Right kidney (tissue), 1 donor: ENCODE data around the gene ZP2.
"Not testable (repeated sequence)": the region's sequence is repeated elsewhere in the genome, so short reads cannot be mapped to it uniquely, and the experiment has no call there.

Experiments
- DNase-seq: peaks from one replicate; pipeline ENCODE4 v3.0.0-alpha.2; 2016

ZP2 gene

DNA sequence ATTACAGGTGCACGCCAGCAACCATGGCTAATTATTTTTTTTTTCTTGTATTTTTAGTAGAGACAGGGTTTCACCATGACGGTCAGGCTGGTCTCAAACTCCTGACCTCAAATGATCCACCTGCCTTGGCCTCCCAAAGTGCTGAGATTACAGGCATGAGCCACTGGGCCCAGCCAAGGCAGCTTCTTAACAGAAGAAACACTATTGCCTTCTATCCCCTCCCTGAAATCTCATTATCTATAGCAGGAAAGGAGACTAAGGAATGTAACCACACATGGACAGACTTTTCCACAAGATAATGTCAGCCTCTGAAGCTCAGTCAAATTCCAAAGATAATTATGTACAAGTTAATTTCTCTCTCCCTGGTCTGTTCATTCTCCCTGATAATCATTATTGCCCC is 5.7 kb upstream of the ZP2 start:
- no peak for DNase-seq

DNA sequence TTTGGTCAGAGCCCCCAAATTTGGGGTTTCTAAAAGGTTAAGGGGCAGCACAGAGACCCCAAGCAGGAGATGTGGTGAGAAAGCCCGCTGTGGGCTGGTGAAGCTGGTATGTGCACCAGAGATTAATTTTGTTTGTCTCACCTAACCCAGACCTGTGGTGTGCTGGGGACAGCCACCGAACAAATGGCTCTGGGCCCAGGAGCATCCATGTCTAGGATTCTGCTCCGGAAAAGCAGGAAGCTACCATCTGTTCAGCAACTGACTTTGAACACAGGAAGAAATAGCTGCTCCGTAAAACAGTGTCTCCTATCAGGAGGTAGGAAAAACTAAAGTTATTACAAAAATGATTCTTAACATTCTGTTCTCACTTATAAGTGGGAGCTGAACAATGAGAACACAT is 2.7 kb upstream of the ZP2 start:
- no peak for DNase-seq

DNA sequence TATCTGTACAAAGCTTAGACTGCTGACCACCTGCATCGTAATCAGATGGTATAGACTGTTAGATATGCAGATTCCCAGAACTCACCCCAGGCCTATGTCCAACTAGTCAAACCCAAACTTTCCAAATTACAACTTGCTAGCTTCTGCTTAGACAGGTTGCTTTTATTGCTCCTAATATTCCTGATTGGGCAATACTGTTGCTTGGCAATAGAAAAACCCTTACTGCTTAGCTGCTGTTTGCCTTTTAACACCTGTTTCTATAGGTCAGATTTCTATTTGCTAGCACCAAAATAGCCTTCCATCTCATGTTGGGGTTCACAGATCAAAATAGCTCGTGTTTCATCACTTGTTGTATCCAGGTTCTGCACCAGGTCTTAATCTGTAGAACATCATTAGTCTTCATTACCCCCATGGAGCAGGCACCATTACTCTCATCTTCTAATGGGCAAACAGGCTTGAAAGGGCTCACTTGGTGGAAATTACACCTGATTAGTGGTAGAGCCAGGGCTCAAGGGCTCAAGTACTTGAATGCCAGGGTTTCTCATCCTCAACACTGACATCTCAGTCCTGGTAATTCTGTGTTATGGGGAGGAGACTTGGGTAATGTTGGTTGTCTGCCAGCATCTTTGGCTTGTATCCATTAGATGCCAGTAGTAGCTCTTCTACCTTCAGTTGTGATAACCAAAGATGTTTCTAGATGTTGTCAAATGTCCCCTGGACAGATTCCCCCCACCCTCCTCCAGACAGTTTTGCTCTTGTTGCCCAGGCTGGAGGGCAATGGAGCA is 2.7 kb downstream of the ZP2 start:
- DNase-seq: no peak

DNA sequence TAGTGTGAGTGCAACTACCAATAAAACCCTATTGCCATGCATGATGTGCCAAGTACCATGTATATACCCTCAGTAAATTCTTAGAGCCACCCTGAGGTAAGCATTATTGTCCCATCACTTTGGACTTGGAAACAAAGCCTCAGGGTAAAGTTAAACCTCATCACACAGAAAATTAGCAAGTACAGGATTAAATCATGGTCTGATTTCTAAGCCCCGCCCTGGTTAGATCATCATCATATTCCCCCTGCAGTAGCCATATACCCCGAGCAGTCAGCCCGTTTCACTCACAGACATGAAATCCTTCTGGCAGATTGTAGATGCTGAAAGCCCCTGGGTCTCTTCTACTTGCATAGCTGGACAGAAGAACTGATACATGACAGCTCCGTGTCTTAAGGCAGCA is 4.8 kb downstream of the ZP2 start:
- no peak for DNase-seq

DNA sequence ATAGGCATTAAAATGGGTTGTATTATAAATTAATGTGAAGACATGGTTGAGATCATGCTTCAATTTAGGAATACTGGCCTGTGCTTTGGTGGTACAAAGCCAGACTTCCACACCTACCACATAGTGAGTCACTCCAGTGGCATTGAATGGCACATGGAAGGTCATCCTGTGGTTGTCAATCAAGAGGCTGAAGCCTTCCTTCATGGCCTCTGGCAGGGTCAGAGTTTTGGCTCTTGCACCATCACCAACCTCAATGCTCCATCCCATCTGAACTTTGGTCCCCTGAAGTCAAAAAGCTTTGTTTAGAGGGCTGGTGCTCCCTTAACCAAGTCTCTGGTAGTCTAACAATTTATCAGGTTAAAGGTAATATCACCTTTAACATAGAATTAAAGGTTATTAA is 6.1 kb downstream of the ZP2 start:
- DNase-seq: no peak

DNA sequence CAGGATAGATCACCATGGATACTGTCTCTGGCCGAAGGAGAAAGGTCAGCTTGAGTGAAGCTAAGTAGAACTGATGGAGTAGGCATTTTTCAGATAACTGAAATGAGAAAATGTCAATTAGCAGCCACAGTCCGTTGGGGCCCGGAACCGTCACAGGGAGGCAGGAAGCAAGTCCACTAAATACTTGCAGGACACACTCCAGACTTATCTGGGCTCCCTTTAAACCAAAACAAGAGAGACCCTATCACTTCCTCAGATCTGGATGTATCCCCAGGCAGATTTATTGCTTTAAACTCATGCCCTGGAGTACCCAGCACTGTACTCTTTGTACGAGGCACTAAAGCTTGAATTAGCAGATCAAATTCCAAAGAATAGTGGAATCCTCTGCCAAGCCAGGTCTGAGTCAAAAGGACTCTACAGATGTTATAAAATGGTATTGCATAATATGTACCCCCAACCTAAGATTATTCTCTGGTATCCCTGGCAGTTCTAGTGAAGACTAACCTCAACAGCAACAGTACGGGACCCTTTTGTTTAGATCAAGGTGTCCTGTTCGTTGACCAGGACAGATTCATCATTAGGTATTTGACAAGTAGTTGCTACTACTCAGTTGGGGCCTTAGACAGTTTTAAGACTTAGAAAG is 8.1 kb downstream of the ZP2 start:
- DNase-seq: no peak

DNA sequence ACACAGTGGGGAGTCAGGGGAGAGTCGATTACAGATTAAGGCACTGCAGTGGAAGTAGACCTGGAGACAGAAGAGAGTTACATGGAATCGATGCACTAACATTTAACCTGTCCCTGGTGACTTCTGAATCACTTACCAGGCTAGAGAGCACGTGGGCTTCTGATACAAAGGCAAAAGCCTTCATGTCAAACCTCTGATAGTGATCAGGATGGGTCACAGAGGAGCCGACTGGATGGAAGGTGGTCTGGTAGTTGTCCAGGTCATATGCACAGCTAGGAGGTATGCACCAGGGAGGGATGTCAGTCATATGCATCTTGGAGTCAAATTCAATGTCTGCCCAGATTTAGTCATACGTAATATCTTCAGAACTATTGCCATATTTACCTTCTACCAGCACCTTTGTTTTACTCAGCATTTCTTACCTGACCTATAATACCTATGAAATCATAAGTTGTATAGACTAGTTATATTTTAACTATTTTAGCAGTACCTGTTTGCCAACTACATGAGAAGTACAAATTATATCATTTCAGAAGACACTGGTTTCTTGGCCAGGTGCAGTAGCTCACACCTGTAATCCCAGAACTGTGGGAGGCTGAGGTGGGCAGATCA is 11.7 kb downstream of the ZP2 start:
- no peak for DNase-seq

DNA sequence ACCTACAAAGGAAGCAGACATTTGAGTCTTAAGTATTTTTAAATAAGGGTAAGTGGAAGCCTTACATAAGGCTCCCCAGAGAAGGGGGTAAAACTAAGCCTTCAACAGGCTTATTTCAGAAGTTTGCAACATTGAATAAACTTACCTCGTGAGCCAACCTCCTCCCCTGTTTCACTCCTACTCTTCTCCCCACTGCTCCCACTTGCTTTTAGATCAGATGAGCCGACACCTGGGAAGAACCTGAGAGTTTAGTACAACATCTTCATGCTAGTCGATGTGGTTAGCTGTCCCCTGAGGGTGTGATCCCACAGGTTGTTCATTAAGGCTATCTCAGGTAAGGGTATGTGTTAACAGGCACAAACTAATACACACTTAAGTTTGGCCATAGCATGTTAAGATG is 13.8 kb downstream of the ZP2 start:
- DNase-seq: no peak

DNA sequence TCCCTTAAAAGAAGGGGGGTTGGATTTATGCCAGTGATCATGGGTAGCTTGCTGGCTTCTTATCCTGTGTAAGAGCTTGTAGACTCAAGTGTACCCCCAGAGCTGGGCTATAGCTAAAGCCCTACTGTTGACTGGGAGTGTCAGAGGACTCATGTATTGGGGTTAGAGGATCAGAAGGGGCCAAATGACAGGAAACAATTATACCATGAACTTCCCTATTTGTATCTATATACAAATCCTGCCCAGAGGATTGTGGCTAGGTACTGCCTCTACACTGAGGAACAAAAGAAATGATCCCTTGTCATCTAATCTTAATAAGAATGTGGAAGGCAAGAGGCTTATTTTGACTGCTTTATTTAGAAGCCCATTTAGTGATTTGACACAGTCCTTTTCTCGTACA is 14.3 kb downstream of the ZP2 start:
- DNase-seq: no peak

DNA sequence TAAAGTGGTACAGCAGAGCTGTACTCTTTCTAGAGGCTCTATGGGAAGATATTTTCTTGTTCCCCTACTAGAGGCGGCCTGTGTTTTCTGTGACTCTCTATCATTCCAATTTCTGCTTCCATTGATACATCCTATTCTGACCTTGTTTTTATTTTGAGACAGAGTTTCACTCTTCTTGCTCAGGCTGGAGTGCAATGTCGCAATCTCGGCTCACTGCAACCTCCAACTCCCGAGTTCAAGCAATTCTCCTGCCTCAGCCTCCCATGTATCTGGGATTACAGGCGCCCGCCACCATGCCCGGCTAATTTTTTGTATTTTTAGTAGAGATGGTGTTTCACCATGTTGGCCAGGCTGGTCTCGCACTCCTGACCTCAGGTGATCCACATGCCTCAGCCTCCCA is 16.0 kb downstream of the ZP2 start:
- DNase-seq: not testable (repeated sequence)

DNA sequence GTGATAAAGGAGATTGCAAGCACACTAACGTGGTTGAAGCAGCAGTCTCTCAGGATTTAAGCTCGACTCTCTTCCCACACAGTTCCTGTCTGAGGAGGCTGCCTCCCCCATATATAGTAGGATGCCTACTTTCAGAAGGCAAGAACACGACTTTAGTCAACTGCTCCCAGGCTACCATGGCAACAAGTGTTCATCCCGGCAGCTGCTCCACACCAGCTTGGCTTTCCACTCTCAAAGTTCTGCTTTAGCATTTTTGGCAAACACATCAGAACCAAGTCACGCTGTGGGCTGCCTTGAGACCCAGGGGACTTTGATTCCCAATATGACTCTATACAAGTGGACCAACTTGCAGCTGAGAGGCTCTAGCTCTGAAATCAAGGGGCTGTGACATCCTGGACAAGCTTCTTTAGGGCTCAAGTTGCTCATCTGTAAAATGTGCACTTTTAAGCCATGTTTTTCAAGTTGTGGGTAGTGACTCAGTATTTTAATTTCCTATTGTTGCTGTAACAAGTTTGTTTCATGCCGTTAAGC is 16.5 kb downstream of the ZP2 start:
- no peak for DNase-seq

DNA sequence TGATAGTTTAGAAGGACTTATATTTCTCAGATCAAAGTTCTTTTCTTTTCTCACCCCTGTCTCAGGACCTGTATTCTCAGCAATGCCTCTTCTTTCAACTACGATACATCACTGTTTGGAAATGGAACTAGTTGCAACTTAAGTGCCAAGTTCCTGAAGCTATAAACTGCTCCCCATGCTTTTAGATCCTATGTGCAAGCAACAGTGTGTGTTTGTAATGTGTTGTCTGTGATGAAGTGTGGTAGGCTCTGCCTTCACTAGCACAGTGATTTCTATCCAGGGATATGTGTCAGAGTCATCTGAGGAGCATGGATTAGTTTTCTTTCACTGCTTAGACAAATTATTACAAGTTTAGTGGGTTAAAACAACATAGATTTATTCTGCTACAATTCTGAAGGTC is 18.4 kb downstream of the ZP2 start:
- DNase-seq: no peak

DNA sequence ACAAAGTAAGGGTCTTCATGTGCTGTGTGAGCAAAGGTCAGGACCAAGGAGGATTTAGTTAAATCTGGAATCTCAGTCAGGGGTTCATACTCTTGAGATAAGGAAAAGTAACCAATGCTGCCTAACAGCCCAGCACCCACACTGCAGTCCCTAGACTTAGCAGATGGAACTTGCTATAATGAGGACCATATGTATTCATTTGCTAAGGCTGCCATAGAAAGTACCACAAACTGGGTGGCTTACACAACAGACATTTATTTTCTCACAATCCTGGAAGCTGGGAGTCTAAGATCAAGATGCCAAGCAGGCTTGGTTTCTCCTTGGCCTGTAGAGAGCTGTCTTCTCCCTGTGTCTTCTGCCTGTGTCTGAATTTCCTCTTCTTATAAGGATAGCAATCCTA is 20.8 kb downstream of the ZP2 start:
- DNase-seq: no peak

DNA sequence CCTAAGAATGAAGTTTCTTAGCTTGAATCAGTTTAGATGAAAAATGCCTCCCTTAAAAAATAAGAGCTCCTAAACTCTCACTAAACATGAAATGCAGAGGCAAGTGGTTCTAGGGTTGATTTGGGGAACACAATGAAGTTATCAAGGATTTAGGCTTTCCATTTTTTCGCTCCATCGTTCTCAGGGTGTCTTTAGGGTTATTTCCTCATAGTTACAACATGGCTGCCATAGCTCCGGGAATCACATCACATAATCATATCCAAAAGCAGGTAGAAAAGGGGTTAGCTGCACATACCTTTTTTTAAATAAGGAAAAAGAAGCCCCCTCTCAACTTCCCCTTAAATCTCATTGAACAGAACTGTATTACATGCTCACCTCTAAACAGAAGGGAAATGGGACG is 21.4 kb downstream of the ZP2 start:
- DNase-seq: no peak

DNA sequence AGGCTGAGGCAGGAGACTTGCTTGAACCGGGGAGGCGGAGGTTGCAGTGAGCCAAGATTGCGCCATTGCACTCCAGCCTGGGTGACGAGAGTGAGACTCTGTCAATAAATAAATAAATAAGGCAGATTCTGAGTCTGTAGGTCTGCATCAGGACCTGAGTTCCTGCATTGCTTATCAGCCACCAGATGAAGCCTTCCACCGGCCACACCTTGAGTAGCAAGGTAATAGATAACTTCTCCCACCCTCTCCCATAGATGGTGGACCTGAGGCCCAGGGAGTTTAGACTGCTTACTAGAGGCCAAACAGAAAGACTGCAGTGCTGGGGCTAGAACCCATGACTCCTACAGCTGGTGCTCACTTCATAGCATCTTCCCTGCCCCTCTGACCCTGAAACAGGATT is 22.1 kb downstream of the ZP2 start:
- DNase-seq: no peak

DNA sequence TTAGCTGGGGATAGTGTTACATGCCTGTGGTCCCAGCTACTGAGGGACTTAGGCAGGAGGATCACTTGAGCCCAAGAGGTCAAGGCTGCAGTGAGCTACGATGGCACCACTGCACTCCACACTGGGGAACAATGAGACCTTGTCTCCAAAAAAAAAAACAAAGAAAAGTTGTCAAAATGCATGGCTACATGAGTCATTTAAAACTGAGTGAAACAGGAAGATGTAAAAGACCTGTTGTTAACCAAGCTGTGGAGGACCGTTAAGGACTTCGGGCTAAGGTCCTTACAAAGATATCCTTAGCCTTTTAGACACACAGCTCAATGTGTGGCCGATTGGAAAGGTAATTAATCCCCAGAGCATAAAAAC is 25.1 kb downstream of the ZP2 start:
- no peak for DNase-seq

DNA sequence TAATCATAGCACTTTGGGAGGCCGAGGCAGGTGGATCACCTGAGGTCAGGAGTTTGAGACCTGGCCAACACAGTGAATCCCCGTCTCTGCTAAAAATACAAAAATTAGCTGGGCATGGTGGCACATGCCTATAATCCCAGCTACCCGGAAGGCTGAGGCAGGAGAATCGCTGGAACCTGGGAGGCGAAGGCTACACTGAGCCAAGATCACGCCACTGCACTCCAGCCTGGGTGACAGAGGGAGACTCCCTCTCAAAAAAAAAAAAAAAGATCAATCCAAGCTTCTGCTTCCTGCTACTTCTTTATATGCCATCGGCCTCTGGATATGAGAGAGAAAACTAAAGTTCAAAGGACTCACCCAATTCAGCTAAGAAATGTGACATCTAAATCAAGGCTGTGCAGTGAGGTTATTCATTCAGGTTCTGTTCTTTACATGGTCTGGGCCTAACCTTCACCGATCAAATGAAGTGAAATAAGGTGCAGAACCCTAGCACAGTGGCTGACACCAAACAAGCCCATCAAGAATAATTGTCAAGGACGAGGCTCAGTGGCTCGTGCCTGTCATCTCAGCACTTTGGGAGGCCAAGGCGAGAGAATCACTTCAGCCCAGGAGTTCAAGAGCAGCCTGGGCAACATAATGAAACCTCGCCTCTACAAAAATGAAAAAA is 25.6 kb downstream of the ZP2 start:
- DNase-seq: no peak

DNA sequence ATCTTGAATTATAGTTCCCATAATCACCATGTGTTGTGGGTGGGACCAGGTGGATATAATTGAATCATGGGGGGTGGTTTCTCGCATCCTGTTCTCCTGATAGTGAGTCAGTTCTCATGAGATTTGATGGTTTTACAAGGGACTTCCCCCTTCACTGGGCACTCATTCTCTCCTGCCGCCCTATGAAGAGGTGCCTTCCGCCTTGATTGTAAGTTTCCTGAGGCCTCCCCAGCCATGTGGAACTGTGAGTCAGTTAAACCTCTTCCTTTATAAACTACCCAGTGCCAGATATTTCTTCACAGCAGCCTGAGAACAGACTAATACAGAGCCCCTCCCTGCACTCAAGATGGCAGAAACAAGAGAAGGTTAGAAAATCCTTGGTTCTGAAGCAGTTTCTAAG is 26.5 kb downstream of the ZP2 start:
- no peak for DNase-seq

DNA sequence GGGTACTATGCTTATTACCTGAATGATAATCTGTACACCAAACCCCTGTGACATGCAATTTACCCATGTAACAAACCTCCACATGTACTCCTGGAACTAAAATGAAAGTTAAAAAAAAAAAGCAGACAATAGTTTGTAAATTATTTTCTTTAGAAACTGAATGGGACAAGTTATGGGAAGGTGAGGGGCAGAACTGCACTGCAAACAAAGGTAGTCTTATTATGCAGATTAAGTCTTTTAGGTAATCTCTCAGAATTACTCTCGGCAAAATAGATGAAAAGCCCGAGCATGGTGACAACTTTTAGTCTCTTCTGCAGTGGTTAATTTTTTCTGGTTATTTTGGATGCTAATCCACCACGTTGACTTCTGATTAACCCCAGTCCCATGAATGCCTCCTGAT is 27.4 kb downstream of the ZP2 start:
- DNase-seq: no peak

DNA sequence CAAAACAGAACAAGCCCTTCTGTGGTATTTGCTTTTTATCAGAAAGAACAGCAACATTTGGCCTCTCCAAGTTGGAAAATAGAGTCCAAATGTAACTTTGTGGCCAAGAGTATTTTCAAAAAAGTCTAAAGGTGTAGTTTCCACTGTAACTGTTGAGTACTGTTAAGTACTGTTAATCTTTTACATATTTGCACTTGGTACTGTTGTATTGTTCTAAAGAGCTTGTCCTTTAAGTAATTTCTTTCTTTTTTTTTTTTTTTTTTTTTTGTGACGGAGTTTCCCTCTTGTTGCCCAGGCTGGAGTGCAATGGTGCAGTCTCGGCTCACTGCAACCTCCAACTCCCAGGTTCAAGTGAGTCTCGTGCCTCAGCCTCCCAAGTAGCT is 31.4 kb downstream of the ZP2 start:
- no peak for DNase-seq

DNA sequence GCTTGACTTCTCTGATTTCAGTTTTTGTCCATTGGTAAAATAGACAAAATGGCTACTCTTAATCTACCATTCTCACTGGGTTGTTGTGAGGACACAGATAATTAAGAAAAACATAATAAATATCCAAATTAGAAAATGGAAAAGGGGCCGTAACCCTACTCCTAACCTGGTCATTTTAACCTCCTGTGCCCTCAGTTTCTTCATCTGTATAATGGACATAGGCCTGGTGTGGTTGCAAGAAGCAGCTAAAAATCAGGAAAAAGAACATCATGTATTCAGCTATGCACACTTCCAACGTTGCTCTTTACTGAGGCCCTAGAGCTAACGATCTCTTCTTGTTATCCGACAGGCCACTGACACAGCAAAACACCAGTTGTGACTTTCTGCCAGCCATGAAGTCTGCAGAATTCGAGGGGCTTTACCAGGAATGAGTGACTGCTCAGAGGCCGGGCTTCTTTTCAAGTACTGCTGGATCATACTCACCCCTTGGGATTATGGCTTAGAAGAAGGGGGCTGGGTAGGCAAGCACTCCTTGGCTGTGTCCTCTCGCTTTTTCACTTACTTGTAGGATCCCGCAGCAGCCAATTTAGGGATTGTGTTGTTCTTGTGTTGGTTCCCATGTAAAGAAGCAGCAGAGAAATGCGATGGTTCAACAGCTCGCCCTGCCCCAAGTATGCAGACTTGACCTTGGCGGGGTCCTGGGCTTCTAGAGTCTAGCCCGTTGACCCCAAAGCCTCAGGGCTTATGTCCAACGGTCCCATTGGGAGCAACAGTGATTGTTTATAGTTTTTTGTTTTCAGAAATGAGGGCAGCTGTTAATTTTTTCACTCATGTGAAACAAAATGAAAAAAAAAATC is 32.0 kb downstream of the ZP2 start:
- DNase-seq: no peak

DNA sequence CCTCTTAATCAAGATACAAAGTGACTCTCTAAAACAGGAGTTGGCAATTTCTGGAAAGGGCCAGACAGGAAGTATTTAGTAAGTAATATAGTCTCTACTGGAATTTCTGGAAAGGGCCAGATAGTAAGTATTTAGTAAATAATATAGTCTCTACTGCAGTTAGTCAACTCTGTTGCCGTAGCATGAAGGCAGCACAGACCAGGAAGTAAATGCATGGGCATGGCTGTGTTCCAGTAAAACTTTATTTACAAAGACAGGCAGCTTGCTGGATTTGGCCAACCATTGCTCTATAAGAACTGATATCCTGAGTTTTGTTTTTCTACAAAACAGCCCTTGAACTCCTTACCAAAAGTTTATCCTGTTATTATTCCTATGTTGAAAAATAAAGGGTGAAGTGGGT is 36.0 kb downstream of the ZP2 start:
- DNase-seq: no peak
